OCI-LY7 (cell line): Measurements from ENCODE around the gene RHBDL1.

ENCODE experiments used
- CTCF ChIP-seq: fragments of 200-600 bp; sonication (generic); conservative IDR thresholded peaks from 2 replicates; pipeline ENCODE4 v1.5.1; 2014; ENCODE audit warnings: mild to moderate bottlenecking, antibody characterized with exemption, low read length, moderate library complexity, mixed read lengths
- EZH2phosphoT487 ChIP-seq: fragments of 200-600 bp; sonication (generic); IDR thresholded peaks from 2 replicates; pipeline ENCODE4 v1.6.1; 2018; ENCODE audit warnings: low read depth, borderline replicate concordance, mild to moderate bottlenecking, mixed run types, antibody characterized with exemption, low read length, moderate library complexity, mixed read lengths

DNA sequence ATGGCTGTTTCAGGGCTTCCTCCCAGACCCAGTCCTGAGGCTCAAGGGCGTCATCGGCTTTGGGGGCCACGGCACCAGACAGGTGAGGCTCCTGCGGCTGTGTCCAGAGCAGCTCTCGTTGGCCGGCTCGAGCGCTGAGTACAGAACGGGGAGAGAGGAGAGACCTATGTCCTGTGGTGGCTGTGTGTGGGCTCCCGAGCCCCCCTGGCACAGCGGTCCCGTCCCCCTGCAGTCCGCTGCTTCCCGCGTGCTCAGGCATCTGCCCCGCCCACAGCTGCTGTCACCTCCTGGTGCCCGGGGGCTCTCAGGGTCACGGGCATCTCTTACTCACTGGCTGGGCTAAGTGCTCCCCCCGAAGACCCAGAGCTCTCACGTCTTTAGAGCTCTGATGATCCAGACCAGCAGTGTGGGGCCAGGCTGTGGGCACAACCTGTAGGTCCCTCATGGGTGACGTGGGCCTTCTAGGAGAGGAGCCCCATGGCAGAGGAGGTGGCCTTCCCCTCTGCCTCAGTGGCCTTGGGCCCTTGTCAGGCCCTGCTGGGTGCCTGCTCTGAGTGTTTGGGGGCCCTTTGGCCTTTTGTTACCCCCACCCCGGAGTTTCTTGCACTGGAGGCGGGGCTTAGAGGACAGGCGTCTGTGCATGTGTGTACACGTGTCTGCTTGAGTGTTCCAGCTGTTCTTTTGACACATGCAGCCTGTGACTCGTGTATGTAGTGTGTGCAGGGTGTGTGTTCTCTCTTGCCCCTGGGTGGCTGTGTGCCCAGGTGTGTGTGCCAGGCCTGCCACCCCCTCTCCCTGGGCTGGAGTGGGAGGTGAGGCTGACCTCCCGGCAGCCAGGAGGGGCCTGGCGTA is 22.8 kb upstream of the RHBDL1 start:
- TF ChIP-seq EZH2phosphoT487 = no peak
- no peak for TF ChIP-seq CTCF
